GM18502 (cell line): ENCODE measurements around the gene OR5K3.
A peak's percentile ranks its signal among the peaks of the same experiment; 100 is the strongest.
"Not testable (repeated sequence)": the region's sequence is repeated elsewhere in the genome, so short reads cannot be mapped to it uniquely, and the experiment has no call there.

Experiments used
- ATAC-seq: cut with Tn5 transposase; IDR thresholded peaks from one replicate; pipeline ENCODE4 v1.9.1; 2021; ENCODE audit warnings: mild to moderate bottlenecking; ENCODE audit not compliant: unreplicated experiment, poor library complexity

OR5K3 gene, protein sequence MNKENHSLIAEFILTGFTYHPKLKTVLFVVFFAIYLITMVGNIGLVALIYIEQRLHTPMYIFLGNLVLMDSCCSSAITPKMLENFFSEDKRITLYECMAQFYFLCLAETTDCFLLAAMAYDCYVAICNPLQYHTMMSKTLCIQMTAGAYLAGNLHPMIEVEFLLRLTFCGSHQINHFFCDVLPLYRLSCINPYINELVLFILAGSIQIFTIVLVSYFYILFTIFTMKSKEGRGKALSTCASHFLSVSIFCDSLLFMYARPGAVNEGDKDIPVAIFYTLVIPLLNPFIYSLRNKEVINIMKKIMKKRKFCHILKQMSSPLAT

DNA sequence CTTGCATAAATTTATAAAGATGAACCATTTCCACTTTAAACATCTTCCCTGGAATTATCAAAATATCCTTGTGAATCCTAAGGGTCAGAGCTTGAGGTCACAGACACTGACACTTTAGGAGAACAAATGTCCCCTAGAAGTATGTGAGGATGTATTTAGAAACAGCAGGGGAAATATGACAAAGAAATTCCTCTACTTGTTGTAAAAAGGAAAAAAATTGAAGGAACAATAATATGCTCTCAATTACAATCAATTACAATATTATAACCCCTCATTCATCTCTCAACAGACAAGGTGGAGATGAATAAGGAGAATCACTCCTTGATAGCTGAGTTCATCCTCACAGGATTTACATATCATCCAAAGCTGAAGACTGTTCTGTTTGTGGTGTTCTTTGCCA, at the start of gene OR5K3:
Gene OR5K3, plus strand, starts transcription at position 301 of the 400 bp plus-strand sequence. Its CDS starts 0 bp downstream, at position 301.
- no peak for ATAC-seq

DNA sequence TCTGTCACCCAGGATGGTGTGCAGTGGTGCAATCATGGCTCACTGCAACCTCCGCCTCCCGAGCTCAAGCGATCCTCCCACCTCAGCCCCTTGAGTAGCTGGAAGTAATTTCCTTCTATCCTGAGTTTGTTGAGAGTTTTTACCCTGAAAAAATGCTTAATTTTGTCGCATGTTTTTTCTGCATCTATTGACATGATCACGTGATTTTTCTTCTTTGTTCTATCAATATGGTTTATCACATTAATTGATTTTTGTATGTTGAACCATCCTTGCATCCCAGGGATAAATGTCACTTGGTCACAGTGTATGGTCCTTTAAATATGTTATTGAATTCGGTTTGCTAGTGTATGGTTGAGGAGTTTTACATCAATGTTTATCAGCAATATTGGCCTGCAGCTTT, 48.7 kb upstream of the OR5K3 start:
- no peak for ATAC-seq

DNA sequence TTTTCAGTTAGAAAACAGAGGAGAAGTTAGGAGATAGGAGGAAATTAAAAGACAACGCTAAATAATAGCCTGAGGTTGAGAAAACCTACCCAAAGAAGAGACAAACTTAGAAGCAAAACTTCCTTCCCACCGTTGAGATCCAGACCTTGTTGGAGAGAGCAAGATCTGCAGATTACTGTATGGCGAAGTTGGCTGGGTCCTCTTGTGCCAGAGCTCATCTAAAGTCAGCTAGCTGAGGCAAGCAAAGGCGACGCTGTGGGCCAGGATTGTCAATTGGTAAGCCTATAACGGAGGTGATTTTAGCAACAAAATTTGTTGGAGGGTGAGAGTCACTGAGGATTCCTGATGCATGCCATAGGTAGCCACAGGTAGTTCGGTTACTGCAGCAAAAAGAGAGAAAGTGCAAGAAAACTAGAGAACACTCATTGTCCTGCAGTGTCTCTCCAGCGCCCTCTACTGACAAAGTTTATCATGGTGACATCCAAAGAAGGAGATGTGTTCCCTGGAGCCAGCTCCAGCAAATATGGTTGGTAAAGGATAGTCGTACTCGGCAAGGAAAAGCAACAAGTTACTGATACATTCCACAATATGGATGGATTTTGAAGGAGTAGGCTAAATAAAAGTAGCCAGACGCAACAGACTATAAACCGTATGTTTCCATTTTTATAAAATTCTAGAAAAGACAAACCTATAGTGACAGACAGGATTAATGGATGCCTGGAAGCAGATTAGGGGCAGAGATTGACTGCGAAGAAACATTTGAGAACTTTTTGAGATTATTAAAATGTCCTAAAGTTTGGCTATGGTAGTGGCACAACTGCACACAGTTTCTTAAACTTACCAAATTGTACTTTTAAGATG, 46.6 kb upstream of the OR5K3 start:
- peak; percentile 68 for ATAC-seq

DNA sequence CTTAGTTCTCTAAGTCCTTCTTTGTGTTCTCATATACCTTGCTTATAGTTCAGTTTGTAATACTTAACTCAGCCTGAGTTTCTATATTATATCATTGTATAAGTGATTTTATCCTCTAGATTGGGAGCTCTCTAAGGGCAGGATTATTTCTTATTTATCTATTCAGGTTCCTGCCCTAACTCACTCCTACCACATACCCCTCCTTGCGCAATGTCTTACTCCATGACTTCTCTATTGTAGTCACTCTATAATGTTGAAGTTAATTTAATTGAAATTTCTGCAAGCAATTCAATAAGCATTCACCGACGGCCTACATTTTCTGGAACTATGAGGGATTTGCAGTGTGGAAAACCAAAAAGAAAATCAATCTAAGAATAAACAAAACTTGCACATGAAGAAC, 40.4 kb upstream of the OR5K3 start:
- no peak for ATAC-seq

DNA sequence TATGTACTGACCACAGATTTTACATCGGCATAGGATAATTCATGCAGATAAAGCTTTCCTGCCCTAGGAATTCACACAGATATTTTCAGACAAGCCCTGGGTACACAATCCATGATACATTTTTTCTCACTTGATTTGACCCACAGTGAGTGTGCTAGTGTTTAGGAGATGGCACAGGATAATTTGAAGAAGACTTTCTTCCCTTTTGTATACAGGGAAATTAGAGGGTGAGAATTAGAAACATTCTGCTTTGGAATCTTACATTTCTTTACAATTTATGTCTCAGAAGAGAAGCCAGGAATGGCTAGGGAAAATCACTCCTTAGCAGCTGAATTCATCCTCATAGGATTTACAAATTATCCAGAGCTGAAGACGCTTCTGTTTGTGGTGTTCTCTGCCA, 36.9 kb upstream of the OR5K3 start, which contains the start of gene OR5K4:
Gene OR5K4, plus strand, starts transcription at position 301 of the 400 bp plus-strand sequence. Its CDS starts 0 bp downstream, at position 301.
- ATAC-seq, result no peak

DNA sequence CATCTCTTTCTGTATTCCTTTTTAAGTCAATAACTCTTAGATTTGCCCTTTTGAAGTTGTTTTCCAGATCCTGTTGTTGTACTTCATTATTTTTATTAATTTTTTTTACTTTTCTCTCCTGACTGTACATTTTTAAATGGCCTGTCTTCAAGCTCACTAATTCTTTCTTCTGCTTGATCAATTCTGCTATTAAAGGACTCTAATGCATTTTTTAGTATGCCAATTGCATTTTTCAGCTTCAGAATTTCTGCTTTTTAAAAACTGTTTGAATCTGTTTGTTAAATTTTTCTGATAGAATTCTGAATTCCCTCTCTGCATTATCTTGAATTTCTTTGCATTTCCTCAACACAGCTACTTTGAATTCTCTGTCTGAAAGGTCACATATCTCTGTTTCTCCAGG, 31.2 kb upstream of the OR5K3 start:
- no peak for ATAC-seq

DNA sequence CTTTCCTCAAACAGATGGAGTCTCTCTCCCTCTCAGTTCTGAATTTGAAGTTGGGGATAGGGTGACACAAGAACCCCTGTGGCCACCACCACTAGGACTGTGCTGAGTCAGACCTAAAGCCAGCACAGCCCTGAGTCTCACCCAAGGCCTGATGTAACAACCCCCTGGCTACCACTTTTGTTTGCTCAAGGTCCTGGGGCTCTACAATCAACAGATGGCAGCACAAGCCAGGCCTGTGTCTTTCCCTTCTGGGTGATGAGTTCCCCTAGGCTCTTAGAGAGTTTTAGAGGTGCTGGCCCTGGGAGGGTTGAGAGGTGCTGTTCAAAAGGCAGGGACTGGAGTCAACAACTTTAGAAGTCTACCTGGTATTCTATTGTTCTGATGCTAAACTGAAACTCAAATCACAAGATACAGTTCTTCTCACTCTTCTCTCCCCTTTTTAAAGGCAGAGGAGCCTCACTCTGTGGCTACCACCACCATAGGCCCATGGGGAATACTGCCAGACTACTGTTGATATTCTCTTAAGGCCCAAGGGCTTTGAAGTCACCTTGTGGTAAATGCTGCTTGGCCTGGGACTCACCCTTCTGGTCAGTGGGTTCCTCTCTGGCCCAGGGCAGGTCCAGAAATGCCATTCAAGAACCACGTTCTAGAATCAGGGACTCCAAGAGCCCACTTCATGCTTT, 30.3 kb upstream of the OR5K3 start:
- peak; percentile 85 for ATAC-seq

DNA sequence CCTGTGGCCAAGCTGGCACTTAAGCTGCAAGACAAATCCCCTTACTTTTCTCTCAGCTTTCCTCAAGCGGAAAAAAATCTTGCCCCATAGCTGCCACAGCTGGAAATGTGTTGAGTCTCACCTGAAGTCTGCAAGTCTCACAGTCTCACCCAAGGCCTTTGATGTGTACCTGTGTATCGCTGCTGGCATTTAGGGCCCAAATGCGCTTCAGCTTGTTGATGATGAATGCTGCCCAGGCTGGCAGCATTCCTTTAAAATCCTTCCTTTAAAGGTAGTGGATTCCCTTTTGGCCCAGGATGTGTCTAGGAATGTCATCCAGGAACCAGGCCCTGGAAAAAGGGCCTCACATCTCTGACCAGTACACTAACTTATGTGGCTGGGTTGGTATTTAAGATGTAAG, 29.8 kb upstream of the OR5K3 start:
- peak; percentile 1 for ATAC-seq

DNA sequence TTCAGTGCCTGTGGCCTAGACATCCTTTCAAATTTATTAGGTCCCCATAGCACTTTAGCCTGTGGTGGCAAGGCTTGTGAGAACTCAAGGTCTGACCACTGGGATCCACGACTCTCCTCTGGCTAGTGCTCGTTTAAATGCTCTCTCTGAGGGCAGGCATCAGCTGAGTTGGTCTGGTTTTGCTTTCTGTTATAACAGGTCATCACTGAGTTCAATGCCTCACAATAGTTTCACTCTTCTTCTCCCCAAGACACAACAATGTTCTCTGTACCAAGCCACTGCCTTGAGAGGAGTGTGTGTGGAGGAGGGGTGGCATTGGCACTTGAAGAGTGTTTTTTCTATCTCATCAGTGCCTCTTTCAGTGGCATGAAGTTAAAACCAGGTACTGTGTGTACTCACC, 29.2 kb upstream of the OR5K3 start:
- peak; percentile 65 for ATAC-seq

DNA sequence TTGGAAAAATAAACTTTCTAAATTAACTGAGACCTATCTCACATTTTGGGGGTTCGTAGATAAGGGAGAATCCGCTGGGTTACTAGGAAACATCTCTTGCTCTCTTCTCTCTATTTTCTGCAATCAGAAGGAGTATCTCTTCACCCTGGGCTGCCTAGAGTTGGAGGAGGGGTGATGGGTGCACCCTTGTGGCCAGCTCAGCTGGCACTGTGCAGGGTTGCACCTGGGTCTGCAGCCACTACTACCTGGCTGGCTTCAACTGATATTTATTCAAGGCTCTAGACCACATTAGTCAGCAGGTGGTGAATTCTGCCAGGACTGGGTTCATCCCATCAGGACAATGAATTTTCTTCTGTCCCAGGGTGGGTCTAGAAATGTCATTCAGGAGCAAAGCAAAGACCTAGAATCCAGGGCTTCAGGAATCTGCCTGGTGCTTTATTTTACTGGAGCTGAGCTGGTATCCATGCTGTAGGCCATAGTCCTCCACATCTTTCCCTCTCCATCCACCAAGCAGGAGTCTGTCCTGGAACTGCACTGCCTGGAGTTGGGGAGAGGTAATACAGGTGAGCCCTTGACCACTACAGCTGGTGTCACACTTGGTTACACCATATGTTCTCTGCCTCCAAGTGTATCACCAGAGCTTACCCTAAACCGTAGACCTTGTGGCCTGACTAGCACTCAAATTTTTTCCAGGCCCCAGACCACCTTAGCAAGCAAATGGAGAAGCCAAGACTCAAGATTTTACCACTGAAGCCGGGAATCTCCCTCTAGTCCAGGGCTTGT, 22.8 kb upstream of the OR5K3 start:
- ATAC-seq, result no peak

DNA sequence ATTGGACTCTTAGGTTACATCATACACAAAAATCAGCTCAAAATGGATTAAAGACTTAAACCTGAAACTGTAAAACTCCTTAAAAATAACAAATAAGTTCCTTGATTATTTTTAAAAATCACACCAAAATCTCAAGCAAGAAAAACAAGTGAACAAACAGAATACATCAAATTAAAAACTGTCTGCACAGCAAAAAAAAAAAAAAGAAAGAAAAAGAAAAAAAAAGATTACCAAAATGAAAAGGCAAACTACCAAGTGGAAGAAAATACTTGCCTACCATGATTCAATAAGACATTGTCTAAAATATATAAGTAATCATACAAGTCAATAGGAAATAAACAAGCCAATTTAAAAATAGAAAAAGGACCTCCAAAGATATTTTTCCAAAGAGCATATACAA, 19.3 kb upstream of the OR5K3 start:
- ATAC-seq, result no peak

DNA sequence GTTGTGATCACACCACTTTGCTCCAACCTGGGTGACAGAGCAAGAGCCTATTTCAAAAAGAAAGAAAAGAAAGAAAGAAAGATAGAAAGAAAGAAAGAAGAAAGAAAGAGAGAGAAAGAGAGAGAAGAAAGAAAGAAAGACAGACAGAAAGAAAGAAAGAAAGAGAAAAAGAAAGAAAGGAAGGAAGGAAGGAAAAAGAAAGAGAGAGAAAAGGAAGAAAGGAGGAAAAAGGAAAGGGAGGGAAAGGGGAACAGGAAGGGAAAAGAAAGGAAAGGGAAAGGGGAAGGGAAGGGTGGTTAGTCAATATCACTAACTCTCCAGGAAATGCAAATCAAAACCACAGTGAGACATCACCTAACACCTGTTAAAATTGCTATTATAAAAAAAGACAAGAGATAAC, 18.6 kb upstream of the OR5K3 start:
- no peak for ATAC-seq

DNA sequence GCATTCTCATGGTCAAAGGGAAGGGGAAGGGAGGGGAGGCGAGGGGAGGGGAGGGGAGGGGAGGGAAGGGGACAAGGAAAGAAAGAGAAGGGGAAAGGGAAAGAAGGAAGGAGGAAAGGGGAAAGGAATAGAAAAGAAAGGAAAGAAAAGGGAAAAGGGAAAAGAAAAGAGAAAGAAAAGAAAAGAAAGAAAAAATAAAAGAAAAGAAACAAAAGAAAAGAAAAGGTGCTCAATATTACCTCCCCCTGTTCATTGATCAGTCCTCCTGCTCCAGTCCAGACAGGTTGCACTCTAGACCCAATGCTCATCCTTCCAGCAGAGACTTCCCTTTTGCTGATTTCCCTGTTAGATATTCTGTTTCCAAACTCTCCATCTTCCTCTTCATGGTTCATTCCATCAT, 18.0 kb upstream of the OR5K3 start:
- ATAC-seq, result no peak

DNA sequence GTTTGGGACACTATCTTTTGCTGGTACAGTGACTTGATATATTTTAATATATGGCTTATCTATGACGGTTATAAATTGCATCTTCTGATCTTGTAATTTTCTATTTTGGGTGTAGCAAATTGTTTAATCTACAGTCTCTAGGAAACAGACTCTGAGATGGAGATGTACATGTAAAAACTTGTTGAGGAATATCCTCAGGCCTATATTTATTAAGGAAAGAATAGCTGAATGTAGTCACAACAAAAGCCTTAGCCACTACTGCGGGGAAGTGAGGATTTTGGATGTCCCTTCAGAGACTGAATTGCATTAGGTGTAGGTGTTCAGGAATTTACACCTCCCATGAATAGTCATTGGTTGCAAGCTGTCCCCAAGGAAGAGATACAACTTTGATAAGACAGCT, 13.8 kb upstream of the OR5K3 start:
- ATAC-seq, result no peak

DNA sequence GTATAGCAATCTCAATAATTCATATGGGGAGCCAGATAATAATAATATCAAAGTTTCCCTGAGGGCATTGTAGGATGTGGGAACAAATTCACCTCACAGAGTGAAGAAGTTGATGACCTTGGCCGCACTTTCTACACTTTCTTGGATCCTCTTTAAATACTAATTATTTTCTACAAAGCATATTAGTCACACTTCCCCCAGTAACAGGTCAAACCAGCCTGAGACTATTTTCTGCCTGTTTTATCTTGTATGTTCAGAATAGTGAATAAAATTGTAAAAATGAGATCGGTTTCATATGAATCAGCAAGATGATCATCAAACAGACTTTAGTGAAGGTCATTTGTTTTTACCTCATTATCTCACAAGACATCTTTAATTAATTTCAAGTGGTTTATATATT, 2.3 kb upstream of the OR5K3 start:
- no peak for ATAC-seq

DNA sequence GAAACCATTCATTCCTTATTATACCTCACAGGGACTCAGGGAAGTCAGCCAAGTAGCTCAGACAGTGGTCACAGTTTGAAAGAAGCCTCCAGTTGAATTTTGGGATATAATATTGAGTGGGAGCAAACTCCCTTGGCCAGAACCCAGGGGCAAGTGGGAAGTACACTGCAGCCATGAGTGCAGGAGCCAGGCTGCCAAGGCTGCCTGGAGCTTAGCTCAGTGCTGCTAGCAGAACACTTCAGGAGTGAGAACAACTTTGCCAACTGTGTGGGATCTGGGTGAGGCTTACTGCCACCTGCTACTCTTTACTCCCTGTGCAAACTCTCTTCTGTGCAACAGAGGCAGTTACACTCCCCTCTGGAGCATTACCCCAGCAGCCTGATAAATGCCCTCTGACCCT, 4.6 kb downstream of the OR5K3 start:
- no peak for ATAC-seq

DNA sequence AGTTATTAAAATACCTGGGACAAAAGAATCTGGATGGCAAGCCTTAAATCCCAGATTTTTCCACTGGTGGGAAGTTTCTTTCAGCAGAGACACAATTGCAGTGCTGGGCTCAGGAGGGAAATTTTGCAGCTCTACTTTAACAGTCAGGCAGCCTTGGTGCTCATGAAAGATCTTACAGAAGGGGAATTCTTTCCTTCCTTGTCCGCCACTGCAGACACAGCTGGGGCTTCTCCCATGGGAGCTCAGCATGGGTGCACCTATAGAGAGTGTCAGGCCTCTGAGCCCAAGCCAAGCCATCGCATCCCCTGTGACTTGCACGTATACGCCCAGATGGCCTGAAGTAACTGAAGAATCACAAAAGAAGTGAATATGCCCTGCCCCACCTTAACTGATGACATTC, 6.0 kb downstream of the OR5K3 start:
- ATAC-seq, result not testable (repeated sequence)

DNA sequence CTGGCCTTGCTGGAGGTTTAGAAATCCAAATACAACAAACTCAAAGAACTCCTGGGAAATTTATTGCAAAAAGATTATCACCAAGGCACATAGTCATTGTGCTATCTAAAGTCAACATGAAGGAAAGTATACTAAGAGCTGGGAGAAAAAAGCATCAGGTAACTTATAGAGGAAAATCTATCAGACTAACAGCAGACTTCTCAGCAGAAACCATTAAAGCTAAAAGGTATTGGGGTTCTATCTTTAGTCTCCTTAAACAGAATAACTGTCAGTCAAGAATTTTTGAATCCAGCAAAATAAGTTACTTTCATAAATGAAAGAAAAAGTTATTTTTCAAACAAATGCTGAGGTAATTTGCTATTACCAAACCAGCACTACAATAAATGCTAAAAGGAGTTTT, 8.0 kb downstream of the OR5K3 start:
- ATAC-seq, result no peak

DNA sequence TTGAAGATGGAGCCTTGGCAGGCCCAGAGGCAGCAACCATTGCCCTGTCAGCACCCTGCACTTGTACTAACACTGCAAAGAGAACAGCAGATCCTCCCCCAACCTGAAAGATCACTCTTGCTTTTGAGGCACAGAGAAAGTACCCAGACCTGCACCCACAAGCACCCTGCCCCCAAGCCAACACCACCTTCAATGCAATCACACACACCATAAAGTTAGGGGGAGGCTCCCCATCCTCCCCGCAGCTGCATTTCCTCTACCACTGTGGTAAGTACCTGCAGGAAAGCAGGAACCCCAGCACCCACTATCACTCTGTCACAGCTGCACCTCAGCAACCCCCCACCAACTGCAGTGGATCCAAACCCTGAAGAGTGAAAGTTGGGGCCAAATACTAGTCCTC, 12.0 kb downstream of the OR5K3 start:
- no peak for ATAC-seq

DNA sequence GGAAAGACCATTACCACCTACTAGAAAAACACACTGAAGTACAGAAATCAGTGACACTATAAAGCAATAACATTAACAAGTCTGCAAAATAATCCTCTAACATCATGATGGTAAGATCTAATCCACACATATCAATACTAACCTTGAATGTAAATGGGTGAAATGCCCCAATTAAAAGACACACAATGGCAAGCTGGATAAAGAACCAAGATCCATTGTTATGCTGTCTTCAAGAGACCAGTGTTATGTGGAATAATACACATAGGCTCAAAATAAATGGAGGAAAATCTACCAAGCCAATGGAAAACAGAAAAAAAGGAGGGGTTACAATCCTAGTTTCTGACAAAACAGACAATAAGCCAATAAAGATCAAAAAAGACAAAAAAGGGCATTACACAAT, 13.5 kb downstream of the OR5K3 start:
- ATAC-seq, result no peak
